Cardiac fibroblast (primary cell): Measurements from ENCODE around the gene KIAA0513.

Experiments used
- DNase-seq, 2 donors: peaks; one replicate each; pipeline versions ENCODE4 v3.0.0 to v3.0.0-alpha.2; 2010; ENCODE audit warnings: low read depth in 2 of 2
- H3K4me3 ChIP-seq, 2 donors: replicated peaks in 1 of 2; 1 replicate in 1 of 2; 2 replicates in 1 of 2; pipeline ENCODE4 v1.5.1; 2011; ENCODE audit warnings: low read depth in 2 of 2, low read length in 2 of 2, mild to moderate bottlenecking in 2 of 2, moderate library complexity in 1 of 2
- TF ChIP-seq, protein P1 (sequence below): IDR thresholded peaks from one replicate; pipeline ENCODE4 v1.5.1; 2011; ENCODE audit warnings: low read depth, mild to moderate bottlenecking, low read length, inconsistent platforms

KIAA0513 gene

DNA sequence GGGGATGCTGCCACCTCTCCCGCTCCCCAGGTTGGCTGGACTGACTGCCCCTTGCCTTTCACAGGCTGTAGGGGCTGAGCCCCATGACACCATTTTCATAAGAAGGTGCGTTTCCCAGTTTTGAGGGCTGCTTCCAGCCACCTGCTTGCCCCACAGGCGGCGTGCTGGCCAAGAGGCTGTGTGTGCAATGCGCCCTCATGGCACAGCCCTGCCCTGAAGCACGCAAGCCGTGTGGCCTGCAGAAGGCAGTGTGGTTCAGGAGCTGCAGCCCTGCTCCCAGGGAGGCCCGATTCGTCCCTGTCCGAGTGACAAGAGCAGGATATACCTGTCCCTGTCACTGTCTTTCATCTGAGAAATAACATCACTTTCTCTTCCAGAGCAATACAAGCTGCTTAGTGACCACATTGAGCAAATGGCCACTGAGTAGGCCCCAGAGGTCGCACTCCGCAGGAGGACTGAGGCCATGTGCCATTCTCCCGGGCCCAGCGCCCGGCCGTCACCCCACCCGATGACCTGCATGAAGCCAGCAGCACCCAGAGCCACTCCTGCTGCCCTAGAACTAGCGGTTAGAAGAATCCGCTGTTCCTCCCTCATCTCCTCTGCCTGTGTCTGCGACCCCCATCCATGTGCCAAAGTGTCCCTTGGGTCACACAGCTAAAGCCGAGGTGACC, 60.4 kb downstream of the KIAA0513 start:
- no peak for DNase-seq
- TF ChIP-seq, protein P1, sequence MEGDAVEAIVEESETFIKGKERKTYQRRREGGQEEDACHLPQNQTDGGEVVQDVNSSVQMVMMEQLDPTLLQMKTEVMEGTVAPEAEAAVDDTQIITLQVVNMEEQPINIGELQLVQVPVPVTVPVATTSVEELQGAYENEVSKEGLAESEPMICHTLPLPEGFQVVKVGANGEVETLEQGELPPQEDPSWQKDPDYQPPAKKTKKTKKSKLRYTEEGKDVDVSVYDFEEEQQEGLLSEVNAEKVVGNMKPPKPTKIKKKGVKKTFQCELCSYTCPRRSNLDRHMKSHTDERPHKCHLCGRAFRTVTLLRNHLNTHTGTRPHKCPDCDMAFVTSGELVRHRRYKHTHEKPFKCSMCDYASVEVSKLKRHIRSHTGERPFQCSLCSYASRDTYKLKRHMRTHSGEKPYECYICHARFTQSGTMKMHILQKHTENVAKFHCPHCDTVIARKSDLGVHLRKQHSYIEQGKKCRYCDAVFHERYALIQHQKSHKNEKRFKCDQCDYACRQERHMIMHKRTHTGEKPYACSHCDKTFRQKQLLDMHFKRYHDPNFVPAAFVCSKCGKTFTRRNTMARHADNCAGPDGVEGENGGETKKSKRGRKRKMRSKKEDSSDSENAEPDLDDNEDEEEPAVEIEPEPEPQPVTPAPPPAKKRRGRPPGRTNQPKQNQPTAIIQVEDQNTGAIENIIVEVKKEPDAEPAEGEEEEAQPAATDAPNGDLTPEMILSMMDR: no peak

GRCh38 chr16:85088570-85089199, 61.1 kb downstream of the KIAA0513 start:
- H3K4me3 ChIP-seq: no peak overlapping the region
- no peak for DNase-seq
- TF ChIP-seq, protein P1: no peak

More for the DNA sequence above, 60.4 kb downstream of the KIAA0513 start:
- H3K4me3 ChIP-seq: no peak overlapping the region

GRCh38 chr16:85089525-85089924, 61.9 kb downstream of the KIAA0513 start:
- TF ChIP-seq, protein P1: no peak
- no peak overlapping the region for H3K4me3 ChIP-seq
- peak; percentile 15 to 65 for DNase-seq

- DNase-seq: peak; percentile 58
- H3K4me3 ChIP-seq: no peak overlapping the region
- TF ChIP-seq, protein P1: no peak
Measured at GRCh38 chr16:85090181-85090580, 62.6 kb downstream of the KIAA0513 start.

- TF ChIP-seq, protein P1: no peak
- no peak overlapping the region for H3K4me3 ChIP-seq
- peak in 1 of 2 donors; percentile 26 for DNase-seq
Measured at GRCh38 chr16:85090873-85091521, 63.4 kb downstream of the KIAA0513 start.

DNA sequence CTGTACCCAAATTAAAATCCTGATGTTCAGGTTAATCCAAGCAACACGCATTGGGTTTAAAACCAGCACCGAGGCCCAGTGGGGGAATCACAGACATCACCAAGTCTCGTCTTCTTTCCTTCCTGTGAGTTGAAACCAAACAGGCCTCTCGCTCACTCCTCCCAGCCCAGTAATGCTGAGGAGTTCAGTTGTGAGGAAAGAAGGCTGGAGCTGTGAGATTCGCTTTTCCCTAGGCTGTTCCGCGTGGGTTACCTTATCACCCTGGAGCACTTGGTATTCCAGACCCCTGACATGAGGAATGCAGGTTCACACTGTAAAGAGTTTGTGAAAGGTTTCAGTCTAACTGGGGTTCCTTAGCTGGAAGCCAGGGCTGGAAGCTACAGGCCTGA, 63.9 kb downstream of the KIAA0513 start:
- TF ChIP-seq, protein P1: no peak
- no peak overlapping the region for H3K4me3 ChIP-seq
- no peak for DNase-seq
